A549 (cell line): ENCODE measurements around the gene ZBTB16.

Source experiments
- JUN ChIP-seq, 2 experiments: fragments of >200 bp; sonication (Bioruptor Twin); formaldehyde crosslinking; IDR thresholded peaks; 2 replicates in 1 of 2; 3 replicates in 1 of 2; pipeline ENCODE4 v1.6.1; 2016 to 2017
- POLR2A ChIP-seq: IDR thresholded peaks from 2 replicates; pipeline ENCODE4 v1.6.1; 2012; ENCODE audit warnings: mild to moderate bottlenecking, low read length
- POLR2AphosphoS2 ChIP-seq: conservative IDR thresholded peaks from 2 replicates; pipeline ENCODE4 v1.6.1; 2012; ENCODE audit warnings: low read length, improper control_type of control experiment, inconsistent platforms
- TF ChIP-seq, protein P1 (sequence below): IDR thresholded peaks from 2 replicates; pipeline ENCODE4 v1.6.1; 2012
- TF ChIP-seq, protein P2 (sequence below): fragments of >200 bp; sonication (Bioruptor Twin); formaldehyde crosslinking; IDR thresholded peaks from 3 replicates; pipeline ENCODE4 v1.5.1; 2016
- TF ChIP-seq, protein P3 (sequence below): fragments of 450-650 bp; IDR thresholded peaks from 2 replicates; pipeline ENCODE4 v1.6.1; 2014; ENCODE audit warnings: antibody characterized with exemption

DNA sequence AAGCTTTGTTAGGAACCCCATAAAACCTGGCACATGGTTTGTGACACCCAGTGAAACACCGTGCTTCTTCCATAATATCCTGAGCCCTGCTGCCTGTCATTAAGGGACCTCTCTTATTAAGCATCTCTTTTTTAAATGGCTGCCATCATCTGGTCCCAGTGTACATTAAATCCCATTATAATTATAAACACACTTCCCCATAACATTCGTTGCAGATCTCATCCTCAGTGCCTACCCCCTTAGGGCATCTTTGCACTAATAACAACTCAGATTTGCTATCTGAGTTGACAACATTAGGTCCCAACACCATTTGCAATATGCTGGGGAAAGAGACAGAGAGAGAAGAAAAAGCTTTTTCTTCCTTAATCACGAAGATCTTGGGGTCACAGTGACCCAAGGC, 4.7 kb upstream of the ZBTB16 start:
- TF ChIP-seq, protein P1, sequence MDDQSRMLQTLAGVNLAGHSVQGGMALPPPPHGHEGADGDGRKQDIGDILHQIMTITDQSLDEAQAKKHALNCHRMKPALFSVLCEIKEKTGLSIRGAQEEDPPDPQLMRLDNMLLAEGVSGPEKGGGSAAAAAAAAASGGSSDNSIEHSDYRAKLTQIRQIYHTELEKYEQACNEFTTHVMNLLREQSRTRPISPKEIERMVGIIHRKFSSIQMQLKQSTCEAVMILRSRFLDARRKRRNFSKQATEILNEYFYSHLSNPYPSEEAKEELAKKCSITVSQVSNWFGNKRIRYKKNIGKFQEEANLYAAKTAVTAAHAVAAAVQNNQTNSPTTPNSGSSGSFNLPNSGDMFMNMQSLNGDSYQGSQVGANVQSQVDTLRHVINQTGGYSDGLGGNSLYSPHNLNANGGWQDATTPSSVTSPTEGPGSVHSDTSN: no peak
- no peak for TF ChIP-seq POLR2AphosphoS2
- TF ChIP-seq, protein P2, sequence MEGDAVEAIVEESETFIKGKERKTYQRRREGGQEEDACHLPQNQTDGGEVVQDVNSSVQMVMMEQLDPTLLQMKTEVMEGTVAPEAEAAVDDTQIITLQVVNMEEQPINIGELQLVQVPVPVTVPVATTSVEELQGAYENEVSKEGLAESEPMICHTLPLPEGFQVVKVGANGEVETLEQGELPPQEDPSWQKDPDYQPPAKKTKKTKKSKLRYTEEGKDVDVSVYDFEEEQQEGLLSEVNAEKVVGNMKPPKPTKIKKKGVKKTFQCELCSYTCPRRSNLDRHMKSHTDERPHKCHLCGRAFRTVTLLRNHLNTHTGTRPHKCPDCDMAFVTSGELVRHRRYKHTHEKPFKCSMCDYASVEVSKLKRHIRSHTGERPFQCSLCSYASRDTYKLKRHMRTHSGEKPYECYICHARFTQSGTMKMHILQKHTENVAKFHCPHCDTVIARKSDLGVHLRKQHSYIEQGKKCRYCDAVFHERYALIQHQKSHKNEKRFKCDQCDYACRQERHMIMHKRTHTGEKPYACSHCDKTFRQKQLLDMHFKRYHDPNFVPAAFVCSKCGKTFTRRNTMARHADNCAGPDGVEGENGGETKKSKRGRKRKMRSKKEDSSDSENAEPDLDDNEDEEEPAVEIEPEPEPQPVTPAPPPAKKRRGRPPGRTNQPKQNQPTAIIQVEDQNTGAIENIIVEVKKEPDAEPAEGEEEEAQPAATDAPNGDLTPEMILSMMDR: no peak
- TF ChIP-seq POLR2A: no peak
- TF ChIP-seq JUN (IDR thresholded peaks at IDR 0.05): no peak
- TF ChIP-seq, protein P3, sequence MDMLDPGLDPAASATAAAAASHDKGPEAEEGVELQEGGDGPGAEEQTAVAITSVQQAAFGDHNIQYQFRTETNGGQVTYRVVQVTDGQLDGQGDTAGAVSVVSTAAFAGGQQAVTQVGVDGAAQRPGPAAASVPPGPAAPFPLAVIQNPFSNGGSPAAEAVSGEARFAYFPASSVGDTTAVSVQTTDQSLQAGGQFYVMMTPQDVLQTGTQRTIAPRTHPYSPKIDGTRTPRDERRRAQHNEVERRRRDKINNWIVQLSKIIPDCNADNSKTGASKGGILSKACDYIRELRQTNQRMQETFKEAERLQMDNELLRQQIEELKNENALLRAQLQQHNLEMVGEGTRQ: no peak
